Sigmoid colon (tissue), 7 donors: ENCODE data around the gene PODXL. TPM values are rescaled to one million over a fixed set of nuclear protein-coding genes. Genes with fewer than 3 reads are reported as not detected.
A peak's percentile ranks its signal among the peaks of the same experiment; 100 is the strongest.

Experiments
- DNase-seq: peaks from one replicate; pipeline ENCODE4 v3.0.0-alpha.2; 2019
- H3K27ac ChIP-seq, 4 donors: fragments of 200-600 bp; sonication (generic); one replicate each; pipeline ENCODE4 v1.5.1; 2016 to 2019; ENCODE audit warnings: mild to moderate bottlenecking in 1 of 4
- H3K27me3 ChIP-seq, 3 donors: fragments of 200-600 bp; sonication (generic); one replicate each; pipeline ENCODE4 v1.5.1; 2019; ENCODE audit warnings: mild to moderate bottlenecking in 1 of 3
- H3K36me3 ChIP-seq, 4 donors: fragments of 200-600 bp; sonication (generic); one replicate each; pipeline ENCODE4 v1.5.1; 2016 to 2019
- H3K4me1 ChIP-seq, 4 donors: fragments of 200-600 bp; sonication (generic); one replicate each; pipeline ENCODE4 v1.5.1; 2017 to 2019
- H3K4me3 ChIP-seq, 4 donors: fragments of 200-600 bp; sonication (generic); one replicate each; pipeline ENCODE4 v1.5.1; 2017 to 2019; ENCODE audit warnings: mild to moderate bottlenecking in 2 of 4, moderate library complexity in 1 of 4
- H3K9me3 ChIP-seq, 4 donors: fragments of 200-600 bp in 3 of 4; sonication (generic) in 3 of 4; one replicate each; pipeline versions ENCODE4 v1.5.1 to v1.6.1; 2013 to 2019
- CTCF ChIP-seq, 4 experiments: fragments of 450-650 bp in 3 of 4; fragments of 200-600 bp in 1 of 4; IDR thresholded peaks; one replicate each; pipeline ENCODE4 v1.5.1; 2016 to 2019; ENCODE audit warnings: antibody characterized with exemption in 4 of 4, mild to moderate bottlenecking in 3 of 4, moderate library complexity in 2 of 4
- EP300 ChIP-seq, 4 donors: sonication (generic); formaldehyde crosslinking; IDR thresholded peaks; one replicate each; pipeline ENCODE4 v1.6.1; 2017; ENCODE audit warnings: antibody characterized with exemption in 4 of 4
- POLR2A ChIP-seq, 2 donors: fragments of 450-650 bp; IDR thresholded peaks; one replicate each; pipeline ENCODE4 v1.6.1; 2016; ENCODE audit warnings: antibody characterized with exemption in 2 of 2, mild to moderate bottlenecking in 2 of 2, moderate library complexity in 2 of 2
- POLR2AphosphoS5 ChIP-seq, 4 donors: sonication (generic); formaldehyde crosslinking; IDR thresholded peaks; one replicate each; pipeline ENCODE4 v1.6.1; 2017; ENCODE audit warnings: antibody characterized with exemption in 4 of 4
- WGBS, 2 donors: extraction: QIAGEN DNeasy Blood & Tissue Kit; methylation state at CpG; one replicate each; pipeline ENCODE4 v1.1.7; 2013; 5-methylcytosine and 5-hydroxymethylcytosine counted together
- intact Hi-C: fragments of 100-400 bp; cut with DNase I; formaldehyde crosslinking; loops from one replicate; pipeline ENCODE4 v1.15.1; 2023
- polyA plus RNA-seq, 3 donors: library from polyadenylated mRNA; stranded (reverse); fragments of 200-250 nt; gene quantifications; one replicate each; pipeline ENCODE4 v1.2.3, GENCODE V29; 2013
- total RNA-seq, 4 donors: library from RNA; depleted of rRNA; stranded (reverse); fragments of >200 nt; gene quantifications; one replicate each; pipeline ENCODE4 v1.1.0, GENCODE V29; 2016
- donor health status: healthy with polysubstance abuse.
- donor health status: Bipolar disorder and iron deficiency.
- donor health status: healthy.

PODXL gene
- total and polyA plus RNA-seq, 7 donors = 1.2 to 23.2 (median 15.8) TPM

- no peaks in the 10 kb centered on the region for H3K9me3 ChIP-seq
- H3K4me3 ChIP-seq = no peak overlapping the region
- intact Hi-C loops = no loop called here
- no peaks in the 10 kb centered on the region for H3K36me3 ChIP-seq
- no peak for DNase-seq
- 91 to 93% methylated on average over 12 of the region's 12 CpGs for WGBS, 2 donors
- no peak for TF ChIP-seq EP300 (IDR thresholded peaks at IDR 0.05)
- no peak for TF ChIP-seq POLR2A (IDR thresholded peaks at IDR 0.05)
- no peak for TF ChIP-seq POLR2AphosphoS5 (IDR thresholded peaks at IDR 0.05)
- TF ChIP-seq CTCF (IDR thresholded peaks at IDR 0.05) = no peak
- H3K27me3 ChIP-seq = no peaks in the 10 kb centered on the region
- no peak overlapping the region for H3K27ac ChIP-seq
- peaks cover 0 to 15% (median 7%) of the 10 kb centered on the region in 4 donors for H3K4me1 ChIP-seq
Measured at GRCh38 chr7:131602304-131602993, 46.0 kb upstream of the PODXL start.

- H3K36me3 ChIP-seq = no peaks in the 10 kb centered on the region
- no peaks in the 10 kb centered on the region for H3K9me3 ChIP-seq
- no peaks in the 10 kb centered on the region for H3K27me3 ChIP-seq
- intact Hi-C loops = no loop called here
- 84 to 88% methylated on average over 11 of the region's 11 CpGs for WGBS, 2 donors
- H3K4me1 ChIP-seq = peaks cover 0 to under 1% (median 0%) of the 10 kb centered on the region in 4 donors
- no peak overlapping the region for H3K4me3 ChIP-seq
- no peak for TF ChIP-seq CTCF (IDR thresholded peaks at IDR 0.05)
- TF ChIP-seq EP300 (IDR thresholded peaks at IDR 0.05) = no peak
- TF ChIP-seq POLR2A (IDR thresholded peaks at IDR 0.05) = no peak
- no peak for TF ChIP-seq POLR2AphosphoS5 (IDR thresholded peaks at IDR 0.05)
- no peak for DNase-seq
- no peak overlapping the region for H3K27ac ChIP-seq
Measured at GRCh38 chr7:131600085-131600881, 43.9 kb upstream of the PODXL start.

GRCh38 chr7:131596785-131597184, 40.4 kb upstream of the PODXL start:
- Histone ChIP-seq H3K4me3 (no peak overlapping the region), H3K27me3 (no peaks in the 10 kb centered on the region), H3K4me1 (no peaks in the 10 kb centered on the region), H3K36me3 (no peaks in the 10 kb centered on the region), H3K9me3 (no peaks in the 10 kb centered on the region), H3K27ac (no peak overlapping the region)
- WGBS, 2 donors = 83 to 89% methylated on average over 6 of the region's 6 CpGs
- TF ChIP-seq POLR2A (IDR thresholded peaks at IDR 0.05) (no peak), CTCF (IDR thresholded peaks at IDR 0.05) (no peak)
- DNase-seq = no peak
- intact Hi-C loops = no loop called here

- Histone ChIP-seq H3K27ac (no peak overlapping the region), H3K36me3 (no peaks in the 10 kb centered on the region), H3K4me3 (no peak overlapping the region), H3K27me3 (no peaks in the 10 kb centered on the region), H3K4me1 (no peaks in the 10 kb centered on the region), H3K9me3 (no peaks in the 10 kb centered on the region)
- TF ChIP-seq POLR2AphosphoS5 (IDR thresholded peaks at IDR 0.05) = no peak
- intact Hi-C loops = no loop called here
- DNase-seq = no peak
- WGBS, 2 donors = 91 to 93% methylated on average over 4 of the region's 4 CpGs
Measured at GRCh38 chr7:131595699-131596098, 39.3 kb upstream of the PODXL start.

- Histone ChIP-seq H3K36me3 (no peaks in the 10 kb centered on the region), H3K9me3 (no peaks in the 10 kb centered on the region), H3K4me1 (no peaks in the 10 kb centered on the region), H3K27me3 (no peaks in the 10 kb centered on the region), H3K4me3 (no peak overlapping the region), H3K27ac (no peak overlapping the region)
- 66 to 68% methylated on average over 10 of the region's 10 CpGs for WGBS, 2 donors
- intact Hi-C loops = no loop called here
- no peak for DNase-seq
- TF ChIP-seq POLR2A (IDR thresholded peaks at IDR 0.05) (no peak), POLR2AphosphoS5 (IDR thresholded peaks at IDR 0.05) (peak in 2 of 4 donors; percentile 51 to 83)
Measured at GRCh38 chr7:131591687-131592319, 35.4 kb upstream of the PODXL start.
